Left ventricle myocardium superior (tissue), 1 donor: ENCODE data around the gene TSPAN9. TPM values are rescaled to one million over a fixed set of nuclear protein-coding genes. Genes with fewer than 3 reads are reported as not detected.

Experiments used
- ATAC-seq: fragments of 200-7000 bp; cut with Tn5 transposase; one replicate; pipeline ENCODE4 v1.9.1; 2020; ENCODE audit warnings: mild to moderate bottlenecking, moderate library complexity
- DNase-seq: peaks from one replicate; pipeline ENCODE4 v3.0.0-alpha.2; 2020
- intact Hi-C: fragments of 100-400 bp; cut with micrococcal nuclease; formaldehyde crosslinking; loops from one replicate; pipeline ENCODE4 v1.11.0; 2022
- total RNA-seq: library from RNA; stranded (reverse); fragmentation: NEBNext Ultra II Directional; extraction: Animal tissue kit (Norgen Biotek cat#: 25700); gene quantifications from one replicate; pipeline ENCODE4 v1.2.1, GENCODE V29; 2021
- donor health status: DM: no; HTN: yes; CAD: no; lungs with severe emphysema.

TSPAN9 gene
- total RNA-seq, 1 donor from 2014 or later: 159 TPM

DNA sequence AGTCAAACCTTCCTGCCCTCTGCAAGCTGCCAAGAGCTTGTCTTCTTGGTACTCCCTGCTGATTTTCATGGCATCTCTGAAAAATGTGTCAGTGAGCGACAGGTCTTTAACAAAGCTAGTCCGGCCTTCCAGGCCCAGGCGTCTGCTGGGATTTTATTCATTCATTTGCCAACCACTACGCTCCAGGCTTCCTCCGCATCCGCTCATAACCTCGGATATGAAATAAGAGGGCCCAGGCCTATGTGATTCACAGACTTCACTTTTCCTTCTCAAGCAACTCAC lies 13.8 kb downstream of the TSPAN9 start:
- ATAC-seq (no peak), DNase-seq (no peak)
- intact Hi-C loops: no loop called here

DNA sequence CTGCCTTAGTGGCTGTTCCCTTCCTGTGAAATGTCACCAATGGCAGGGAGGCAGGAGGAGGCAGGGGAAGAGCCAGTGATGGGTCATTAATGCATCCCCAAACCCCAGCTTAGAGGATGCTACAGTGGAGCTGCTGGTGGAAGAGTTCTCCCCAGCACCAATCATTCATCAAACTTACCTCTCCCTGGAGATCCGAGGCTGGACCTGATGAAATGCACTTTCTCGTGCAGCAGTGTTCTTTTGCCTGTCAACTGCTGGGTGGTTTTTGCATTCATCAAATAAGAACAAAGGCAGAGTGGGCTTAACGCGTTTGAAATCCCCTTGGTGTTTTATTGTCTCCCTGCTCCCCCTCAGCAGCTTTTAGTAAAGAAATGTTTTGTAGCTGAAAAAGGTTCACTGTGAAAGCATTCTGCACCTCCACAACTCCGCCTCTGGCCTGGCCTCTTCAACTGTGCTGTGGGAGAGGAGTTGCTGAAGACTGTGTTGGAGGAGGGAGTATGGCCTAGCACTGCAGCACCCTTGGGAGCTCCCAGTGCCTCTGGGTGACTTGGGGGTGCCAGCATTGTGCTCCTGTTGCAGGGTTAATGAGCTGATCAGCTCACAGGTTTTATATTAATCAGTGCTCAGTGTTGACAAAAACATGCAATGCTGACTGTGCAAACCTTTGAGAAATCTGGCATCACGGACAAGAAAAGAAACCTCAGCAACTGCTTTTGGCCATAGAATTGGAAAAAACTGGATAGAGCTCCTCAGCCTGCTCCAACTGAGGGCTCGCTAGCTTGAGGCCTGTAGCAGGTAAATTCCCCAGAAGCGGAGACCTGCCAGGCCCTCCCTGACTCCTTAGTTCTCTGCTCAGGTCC lies 14.4 kb downstream of the TSPAN9 start:
- ATAC-seq (peak; percentile 17), DNase-seq (no peak)
- intact Hi-C loops: no loop called here

DNA sequence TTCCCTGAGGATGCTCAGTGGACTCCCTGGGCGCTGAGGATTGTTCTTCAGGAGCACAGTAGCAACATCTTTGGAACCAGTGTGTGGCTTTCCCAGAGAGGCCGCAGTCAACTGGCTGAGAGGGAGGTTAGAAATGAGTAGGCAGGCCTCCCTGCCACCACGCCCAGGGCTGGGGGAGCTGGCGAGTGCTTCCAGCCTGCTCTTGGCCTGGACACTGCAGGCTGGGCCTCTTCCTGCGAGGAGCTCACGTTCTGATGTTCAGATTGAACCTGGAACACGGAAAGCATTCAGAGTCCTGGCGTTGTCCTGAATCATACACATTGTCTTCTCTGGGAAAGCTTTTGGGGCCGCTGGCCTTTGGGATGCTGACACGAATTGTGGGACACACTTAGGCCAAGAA lies 15.6 kb downstream of the TSPAN9 start:
- DNase-seq (no peak), ATAC-seq (peak; percentile 8)
- intact Hi-C loops: no loop called here

DNA sequence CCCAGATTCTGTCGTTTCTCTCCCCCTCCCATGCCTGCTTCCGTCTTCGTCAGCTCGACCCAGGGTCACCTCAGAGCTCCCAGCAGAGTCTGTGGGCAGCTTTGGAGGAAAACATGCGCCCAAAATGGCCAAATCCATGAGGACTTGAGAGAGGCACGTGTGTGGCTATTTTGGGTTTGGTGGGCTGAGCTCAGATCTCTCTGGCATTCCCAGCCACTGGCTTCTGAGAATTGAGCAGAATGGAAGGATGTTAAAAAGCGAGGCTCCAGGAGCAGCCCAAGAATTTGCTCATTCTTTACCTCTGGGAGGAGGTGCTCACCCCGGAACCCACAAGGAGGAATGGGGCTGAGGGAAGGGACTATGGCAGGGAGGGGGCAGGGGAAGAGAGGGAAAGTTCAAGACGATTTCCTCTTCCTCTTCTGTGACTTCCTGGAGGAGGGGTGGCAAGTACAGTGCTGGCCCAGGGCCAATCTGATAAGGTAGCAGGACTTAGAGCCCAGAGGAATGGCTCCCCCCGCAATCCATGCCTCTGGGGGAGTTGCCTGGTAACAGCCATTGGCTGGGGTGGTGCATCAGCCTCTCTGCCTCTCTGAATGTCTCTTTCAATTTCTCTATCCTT lies 20.1 kb downstream of the TSPAN9 start:
- intact Hi-C loops: no loop called here
- peak; percentile 87 for ATAC-seq
- DNase-seq: peak; percentile 82

DNA sequence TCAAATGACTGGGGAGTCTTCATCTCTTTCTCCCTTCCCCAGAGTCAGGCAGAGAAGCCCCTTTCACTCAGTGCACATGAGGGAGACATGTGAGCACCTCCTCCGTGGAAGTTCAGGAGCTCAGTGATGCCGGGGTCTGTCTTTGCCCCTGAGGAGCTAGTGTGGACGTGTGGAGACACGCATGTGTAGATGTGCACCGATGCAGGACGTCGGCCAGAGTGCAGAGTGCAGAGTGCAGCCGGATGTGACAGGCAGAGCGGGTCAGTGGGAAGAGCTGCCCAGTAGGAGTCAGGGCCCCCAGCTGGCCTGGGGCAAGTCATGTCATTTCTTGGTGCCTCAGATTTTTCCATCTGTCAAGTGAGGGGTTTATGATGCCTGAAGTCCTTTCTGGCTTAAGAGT lies 20.7 kb downstream of the TSPAN9 start:
- peak; percentile 42 for ATAC-seq
- intact Hi-C loops: no loop called here
- DNase-seq: no peak

DNA sequence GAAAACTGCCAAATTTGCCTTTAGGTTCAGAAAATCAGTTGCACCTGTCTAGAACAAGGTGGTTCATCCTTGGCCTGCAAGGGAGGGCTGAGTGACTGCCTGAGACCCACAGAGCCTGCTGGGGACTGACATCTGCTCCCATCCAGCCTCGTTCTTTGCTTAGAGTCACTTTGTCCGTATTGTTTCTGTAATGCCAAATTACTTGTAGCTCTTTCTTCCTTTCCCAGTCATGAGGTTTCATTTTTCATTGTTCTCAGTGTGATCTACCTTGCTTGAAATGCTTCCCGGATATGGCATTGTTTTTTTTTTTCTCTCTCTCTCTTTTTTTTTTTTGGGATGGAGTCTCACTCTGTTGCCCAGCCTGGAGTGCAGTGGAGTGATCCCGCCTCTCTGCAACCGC lies 21.3 kb downstream of the TSPAN9 start:
- DNase-seq (no peak), ATAC-seq (no peak)
- intact Hi-C loops: no loop called here

DNA sequence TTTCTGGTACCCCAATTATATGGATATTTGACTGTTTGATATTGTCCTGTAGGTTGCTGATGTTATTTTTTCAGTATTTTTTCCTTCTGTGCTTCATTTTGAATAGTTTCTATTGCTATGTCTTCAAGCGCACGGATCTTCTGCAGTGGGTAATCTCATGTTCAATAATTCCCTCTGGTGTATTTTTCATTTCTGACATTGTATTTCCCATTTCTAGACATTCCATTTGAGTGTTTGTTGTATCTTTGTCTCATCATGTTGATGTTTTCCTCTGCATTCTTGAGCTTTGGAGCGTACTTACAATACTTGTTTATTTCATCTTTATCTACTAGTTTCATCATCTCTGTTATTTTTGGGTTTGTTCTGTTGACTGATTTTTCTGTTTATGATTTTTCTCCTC lies 22.0 kb downstream of the TSPAN9 start:
- intact Hi-C loops: no loop called here
- DNase-seq: no peak
- no peak for ATAC-seq

DNA sequence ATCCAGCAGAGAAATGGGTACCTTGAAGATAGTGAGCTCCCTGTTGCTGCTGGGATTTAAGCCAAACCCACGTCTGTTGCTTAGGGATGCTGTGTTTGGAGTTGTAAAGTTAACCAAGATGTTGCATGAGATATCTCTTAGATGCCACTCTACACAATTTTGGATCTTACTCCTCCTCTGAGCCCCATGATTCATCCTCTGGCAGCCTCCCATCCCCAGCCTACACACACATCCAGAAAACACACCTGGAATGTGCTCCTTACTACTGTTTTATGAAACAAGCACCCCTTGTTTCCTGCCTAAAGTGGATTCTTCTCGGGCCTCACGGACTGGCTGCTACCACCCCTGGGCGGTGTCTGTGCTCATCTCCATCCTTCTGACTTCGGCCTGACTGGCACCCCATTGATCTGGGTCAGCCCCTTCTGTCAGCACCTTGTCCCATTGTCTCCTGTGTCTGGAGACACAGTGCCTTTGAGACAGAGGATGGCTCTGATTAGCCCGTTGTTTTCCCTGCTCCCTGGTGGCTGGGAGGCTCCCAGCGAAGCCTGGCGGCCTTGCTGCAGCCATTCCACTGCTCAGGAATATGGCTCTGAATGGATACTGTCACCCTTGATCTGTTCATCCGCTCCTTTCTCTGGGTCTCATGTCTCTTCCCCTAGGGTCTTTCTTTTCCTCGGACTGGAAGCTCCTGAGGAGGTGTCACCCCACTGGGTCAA lies 24.3 kb downstream of the TSPAN9 start:
- DNase-seq: no peak
- no peak for ATAC-seq
- intact Hi-C loops: no loop called here

DNA sequence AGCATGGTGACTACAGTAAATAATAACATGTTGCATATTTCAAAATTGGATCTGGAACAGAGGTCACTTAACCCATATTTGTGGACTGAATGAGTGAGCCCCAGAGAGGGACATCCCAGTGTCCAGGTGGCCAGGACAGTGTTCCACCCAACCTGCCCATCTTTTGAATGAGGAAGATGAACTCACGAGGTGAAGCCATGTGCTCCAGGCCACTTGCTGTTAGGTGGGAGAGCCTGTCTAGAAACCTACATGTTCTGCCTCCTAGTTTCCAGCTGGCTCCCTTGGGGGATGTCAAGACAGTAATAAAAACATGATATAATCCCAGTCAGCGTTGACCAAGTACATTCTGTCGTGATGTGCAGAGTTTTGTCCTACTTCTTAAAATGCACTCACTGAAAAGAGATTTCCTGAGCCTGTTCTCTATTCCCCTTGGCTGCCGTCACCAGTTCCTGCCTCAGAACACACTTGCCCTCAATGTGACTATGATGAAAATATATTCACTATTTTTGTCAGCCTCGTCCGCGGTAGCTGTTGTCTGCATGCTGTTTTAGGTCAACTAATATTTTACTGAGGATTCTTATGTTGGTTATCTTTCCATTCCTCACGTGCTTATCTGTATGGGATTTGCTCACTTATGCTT lies 25.7 kb downstream of the TSPAN9 start:
- intact Hi-C loops: no loop called here
- no peak for DNase-seq
- peak; percentile 32 for ATAC-seq

DNA sequence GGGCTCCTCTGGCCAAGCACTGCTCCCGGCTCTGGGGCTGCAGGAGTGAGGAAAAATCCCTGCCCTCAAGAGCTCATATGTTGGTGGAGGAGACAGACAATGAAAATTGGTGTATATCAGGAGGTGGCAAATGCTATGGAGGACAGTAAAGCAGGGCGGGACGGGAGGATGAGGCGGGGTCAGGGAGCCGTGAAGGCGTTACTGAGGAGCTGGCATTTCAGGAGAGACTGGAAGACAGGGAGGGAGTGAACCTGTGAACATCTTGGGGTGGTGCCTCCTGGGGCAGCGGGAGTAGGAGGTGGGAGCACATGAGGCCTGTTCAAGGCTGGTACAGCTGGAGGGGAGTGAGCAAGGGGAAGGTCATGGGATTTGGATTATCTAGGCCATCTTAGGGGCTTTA lies 26.6 kb downstream of the TSPAN9 start:
- no peak for DNase-seq
- no peak for ATAC-seq

DNA sequence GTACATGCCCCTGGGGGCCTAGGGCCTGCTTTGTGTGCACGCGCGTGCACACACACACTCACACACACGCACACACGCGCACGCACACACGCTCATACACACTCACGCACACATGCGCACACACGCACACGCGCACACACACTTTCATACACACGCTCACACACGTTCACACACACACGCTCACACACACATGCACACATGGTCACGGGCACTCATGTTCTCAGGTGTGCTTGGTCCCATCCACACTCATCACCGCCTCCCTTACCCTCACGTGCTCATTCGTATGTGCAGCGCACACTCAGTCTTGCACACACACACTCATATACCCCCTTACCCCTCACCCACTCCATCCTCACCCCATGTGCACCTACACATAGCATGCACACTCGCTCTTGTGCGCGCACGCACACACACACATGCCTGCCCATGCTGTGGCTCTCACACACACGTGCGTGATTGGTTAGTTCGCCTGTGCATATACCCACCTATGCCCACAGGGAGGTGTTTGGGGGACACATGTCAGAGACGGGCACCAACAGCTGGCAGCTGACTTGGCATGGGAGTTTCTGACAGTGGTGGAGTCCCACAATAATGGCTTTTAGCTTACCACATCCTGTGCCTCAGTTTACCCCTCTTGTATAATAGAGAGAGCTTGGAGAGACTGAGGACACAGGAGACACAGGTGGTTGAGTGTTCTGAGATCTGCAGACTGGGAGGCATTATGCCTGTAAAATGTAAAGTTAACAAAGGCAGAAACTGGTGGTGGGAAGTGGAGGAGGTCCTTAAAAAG lies 28.7 kb downstream of the TSPAN9 start:
- ATAC-seq (no peak), DNase-seq (no peak)
- intact Hi-C loops: no loop called here

More for the DNA sequence above, 26.6 kb downstream of the TSPAN9 start:
- intact Hi-C loops: no loop called here

DNA sequence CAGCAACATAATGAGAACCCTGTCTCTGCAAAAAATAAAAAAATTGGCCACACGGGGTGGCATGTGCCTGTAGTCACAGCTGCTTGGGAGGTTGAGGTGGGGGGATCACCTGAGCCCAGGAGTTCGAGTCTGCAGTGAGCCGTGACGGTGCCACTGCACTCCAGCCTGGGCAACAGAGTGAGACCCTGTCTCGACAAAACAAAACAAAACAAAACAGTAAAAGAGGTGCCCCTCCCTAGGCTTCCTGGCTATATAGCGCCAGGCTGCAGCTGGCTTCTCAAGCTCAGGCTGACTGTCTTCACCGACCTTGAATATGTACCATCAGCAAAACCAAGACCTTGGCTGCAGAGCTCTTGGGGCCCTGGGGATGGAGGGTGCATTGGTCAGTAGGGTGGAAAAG lies 29.4 kb downstream of the TSPAN9 start:
- DNase-seq (no peak), ATAC-seq (no peak)
- intact Hi-C loops: no loop called here

DNA sequence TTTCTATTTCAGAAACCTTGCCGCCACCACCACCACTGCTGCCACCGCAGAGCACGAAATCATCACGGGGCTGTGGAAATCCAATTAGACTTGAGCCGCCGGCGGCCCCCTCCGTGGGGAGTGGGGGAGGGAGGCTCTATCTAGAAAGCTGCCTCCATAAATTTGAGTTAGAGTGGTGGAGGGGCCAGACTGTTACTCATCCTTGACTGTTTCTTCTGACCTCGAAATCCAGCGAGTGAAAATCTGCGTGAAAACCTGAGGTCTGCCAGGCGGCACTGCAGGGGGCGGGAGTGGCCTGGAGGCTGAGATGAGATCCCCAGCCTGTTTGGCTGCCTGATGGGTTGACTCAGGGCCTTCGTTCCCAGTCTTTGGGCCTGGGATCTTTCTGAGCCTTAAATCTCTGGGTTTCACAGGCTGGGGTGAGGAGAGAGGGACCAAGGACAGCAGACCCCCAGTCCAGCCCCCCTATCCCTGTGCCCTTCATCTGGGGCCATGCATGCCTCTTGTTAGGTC lies 29.9 kb downstream of the TSPAN9 start:
- DNase-seq (peak; percentile 9), ATAC-seq (no peak)
- intact Hi-C loops: no loop called here

DNA sequence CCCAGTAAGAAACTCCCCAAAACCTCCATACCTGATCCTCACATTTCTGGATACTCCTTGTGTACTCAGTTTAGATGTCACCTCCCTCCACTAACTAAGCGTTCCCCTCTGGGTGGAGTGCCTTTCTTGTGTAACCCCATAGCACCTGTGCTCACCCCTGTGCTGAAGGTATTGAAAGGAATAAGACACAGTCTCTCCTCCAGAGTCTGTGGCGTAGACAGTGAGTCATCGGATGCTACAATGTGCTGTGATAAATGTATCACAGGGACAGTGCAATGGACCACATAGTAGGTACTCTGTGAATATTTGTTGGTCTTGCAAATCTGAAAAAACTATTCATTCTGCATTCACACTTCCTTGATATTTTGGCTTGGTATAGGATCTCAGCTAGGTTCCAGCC lies 30.8 kb downstream of the TSPAN9 start:
- ATAC-seq: no peak
- intact Hi-C loops: no loop called here
- DNase-seq: no peak

DNA sequence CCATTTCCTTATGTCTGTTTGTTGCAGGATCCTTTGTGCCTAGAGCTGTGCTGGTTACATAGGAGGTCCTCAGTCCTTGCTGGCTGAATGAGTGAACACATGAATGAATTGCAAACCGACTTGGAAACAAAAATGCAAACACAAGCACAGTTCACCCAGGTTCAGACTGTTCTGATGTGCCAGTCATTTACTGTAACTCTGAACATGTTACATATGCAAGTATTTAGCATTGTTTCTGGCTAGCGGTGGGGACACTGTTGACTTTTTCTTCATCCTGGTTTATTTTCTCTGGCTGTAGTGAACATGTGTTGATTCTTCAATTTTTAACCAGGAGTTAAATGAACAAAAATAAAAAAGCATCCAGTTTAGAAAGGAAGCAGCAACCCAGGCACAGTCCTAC lies 33.4 kb downstream of the TSPAN9 start:
- ATAC-seq (no peak), DNase-seq (no peak)
- intact Hi-C loops: no loop called here

DNA sequence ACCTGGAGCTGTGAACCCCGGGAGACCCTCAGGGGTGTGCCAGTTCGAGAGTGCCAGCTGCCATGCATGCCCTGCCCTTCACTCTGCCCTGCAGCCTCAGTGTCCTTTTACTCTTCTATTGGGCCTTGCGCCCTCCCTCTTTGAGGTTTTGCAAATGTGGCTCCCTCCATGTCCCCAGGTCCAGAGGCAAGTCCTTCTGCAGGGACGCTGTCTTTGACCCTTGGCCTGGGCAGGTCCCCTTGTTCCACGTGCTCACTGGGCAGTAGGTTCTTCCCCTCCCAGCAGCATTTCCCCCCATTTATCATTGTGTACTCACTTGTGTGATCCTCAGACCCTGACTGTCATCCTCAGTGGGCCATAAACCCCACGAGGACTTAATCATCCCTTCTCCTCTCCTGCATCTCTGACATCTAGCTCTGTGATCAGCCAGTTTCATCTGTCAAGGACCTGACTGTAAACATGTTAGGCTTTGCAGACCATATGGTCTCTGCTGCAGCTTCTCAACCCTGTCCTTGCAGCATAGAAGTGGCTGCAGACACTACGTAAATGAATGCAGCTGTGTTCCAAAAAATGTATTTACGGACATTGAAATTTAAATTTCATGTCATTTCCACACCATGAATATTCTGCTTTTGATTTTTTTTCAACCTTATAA lies 36.6 kb downstream of the TSPAN9 start:
- intact Hi-C loops: no loop called here
- DNase-seq (no peak), ATAC-seq (no peak)

DNA sequence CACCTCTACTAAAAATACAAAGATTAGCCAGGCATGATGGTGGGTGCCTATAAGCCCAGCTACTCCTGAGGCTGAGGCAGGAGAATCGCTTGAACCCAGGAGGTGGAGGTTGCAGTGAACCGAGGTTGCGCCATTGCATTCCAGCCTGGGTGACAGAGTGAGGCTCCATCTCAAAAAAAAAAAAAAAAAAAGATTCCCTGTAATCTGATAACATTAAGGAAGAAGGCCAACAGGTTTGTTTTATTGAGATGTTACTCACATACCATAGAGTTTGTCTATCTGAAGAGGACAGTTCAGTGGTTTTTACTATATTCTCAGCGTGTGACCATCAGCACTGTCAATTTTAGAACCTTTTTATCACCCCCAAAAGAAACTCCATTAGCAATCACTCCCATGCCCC lies 37.5 kb downstream of the TSPAN9 start:
- ATAC-seq (no peak), DNase-seq (no peak)
- intact Hi-C loops: no loop called here

DNA sequence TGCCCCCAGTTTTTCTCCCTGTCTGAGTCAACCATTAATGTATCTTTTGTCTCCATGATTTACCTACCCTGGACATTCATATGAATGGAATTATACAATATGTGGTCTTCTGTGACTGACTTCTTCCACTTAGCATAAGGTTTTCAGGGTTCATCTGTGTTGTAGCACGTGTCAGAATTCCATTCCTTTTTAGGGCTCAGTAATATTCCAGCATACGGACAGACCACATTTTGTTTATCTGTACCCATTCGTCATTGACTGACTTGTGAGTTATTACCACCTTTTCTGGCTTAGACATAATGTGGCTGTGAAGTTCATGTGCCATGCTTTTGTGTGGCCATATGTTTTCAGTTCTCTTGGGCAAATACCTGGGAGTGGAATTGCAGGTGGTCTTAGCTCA lies 37.9 kb downstream of the TSPAN9 start:
- no peak for DNase-seq
- intact Hi-C loops: no loop called here
- ATAC-seq: no peak
